ENCODE results near the gene BSDC1.

DNA sequence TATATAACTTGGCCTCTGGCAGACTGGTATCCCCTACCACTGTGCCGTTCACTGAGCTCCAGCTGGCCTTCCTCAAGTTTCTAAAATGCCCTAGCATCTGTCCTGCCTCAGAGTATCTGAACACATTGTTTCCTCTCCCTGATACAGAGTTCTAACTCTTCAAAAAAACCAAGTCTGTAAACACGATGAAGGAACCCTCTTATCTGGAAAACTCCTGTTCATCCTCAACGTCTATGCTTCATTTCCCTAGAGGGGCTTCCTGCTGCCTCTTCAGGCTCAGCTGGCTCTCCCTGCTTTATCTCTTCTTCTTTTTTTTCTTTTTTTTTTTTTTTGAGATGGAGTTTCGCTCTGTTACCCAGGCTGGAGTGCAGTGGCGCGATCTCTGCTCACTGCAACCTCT lies 5.6 kb downstream of the BSDC1 start:
- TF ChIP-seq, protein P1, sequence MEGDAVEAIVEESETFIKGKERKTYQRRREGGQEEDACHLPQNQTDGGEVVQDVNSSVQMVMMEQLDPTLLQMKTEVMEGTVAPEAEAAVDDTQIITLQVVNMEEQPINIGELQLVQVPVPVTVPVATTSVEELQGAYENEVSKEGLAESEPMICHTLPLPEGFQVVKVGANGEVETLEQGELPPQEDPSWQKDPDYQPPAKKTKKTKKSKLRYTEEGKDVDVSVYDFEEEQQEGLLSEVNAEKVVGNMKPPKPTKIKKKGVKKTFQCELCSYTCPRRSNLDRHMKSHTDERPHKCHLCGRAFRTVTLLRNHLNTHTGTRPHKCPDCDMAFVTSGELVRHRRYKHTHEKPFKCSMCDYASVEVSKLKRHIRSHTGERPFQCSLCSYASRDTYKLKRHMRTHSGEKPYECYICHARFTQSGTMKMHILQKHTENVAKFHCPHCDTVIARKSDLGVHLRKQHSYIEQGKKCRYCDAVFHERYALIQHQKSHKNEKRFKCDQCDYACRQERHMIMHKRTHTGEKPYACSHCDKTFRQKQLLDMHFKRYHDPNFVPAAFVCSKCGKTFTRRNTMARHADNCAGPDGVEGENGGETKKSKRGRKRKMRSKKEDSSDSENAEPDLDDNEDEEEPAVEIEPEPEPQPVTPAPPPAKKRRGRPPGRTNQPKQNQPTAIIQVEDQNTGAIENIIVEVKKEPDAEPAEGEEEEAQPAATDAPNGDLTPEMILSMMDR (IDR thresholded peaks at IDR 0.05) = no peak
- TF ChIP-seq POLR2AphosphoS5 (IDR thresholded peaks at IDR 0.05; ENCODE audit: low read depth, low read length) = no peak
